Left lung (tissue), 10 donors: ENCODE results near the gene SEPTIN11. TPM values are rescaled to one million over a fixed set of nuclear protein-coding genes. Genes with fewer than 3 reads are reported as not detected.
A peak's percentile ranks its signal among the peaks of the same experiment; 100 is the strongest.

ENCODE experiments used
- ATAC-seq: fragments of 200-7000 bp; cut with Tn5 transposase; one replicate; pipeline ENCODE4 v1.9.1; 2020; ENCODE audit warnings: moderate library complexity
- DNase-seq, 4 donors: peaks; one replicate each; pipeline ENCODE4 v3.0.0-alpha.2; 2013 to 2020
- H3K27ac ChIP-seq, 2 donors: fragments of 200-600 bp; sonication (generic) in 1 of 2; one replicate each; pipeline versions ENCODE4 v1.5.0 to v1.8.0; 2020 to 2021
- H3K27me3 ChIP-seq, 2 donors: fragments of 200-600 bp; sonication (generic) in 1 of 2; one replicate each; pipeline versions ENCODE4 v1.5.0 to v1.8.0; 2020 to 2021
- H3K36me3 ChIP-seq, 2 donors: fragments of 200-600 bp; sonication (generic) in 1 of 2; one replicate each; pipeline versions ENCODE4 v1.5.0 to v1.8.0; 2020 to 2021
- H3K4me1 ChIP-seq, 2 donors: fragments of 200-600 bp; one replicate each; pipeline ENCODE4 v1.8.0; 2021
- H3K4me3 ChIP-seq, 2 donors: fragments of 200-600 bp; sonication (generic) in 1 of 2; one replicate each; pipeline versions ENCODE4 v1.5.0 to v1.8.0; 2020 to 2021; ENCODE audit warnings: mild to moderate bottlenecking in 1 of 2
- H3K9me3 ChIP-seq, 2 donors: fragments of 200-600 bp; sonication (generic) in 1 of 2; one replicate each; pipeline versions ENCODE4 v1.5.0 to v1.8.0; 2020 to 2021
- intact Hi-C, 2 donors: fragments of 100-400 bp; cut with DNase I; formaldehyde crosslinking; loops; one replicate each; pipeline versions ENCODE4 v1.11.2 to v1.14.2; 2022
- polyA plus RNA-seq, 6 donors: library from polyadenylated mRNA; unstranded; fragments of 120-200 nt; gene quantifications; one replicate each; pipeline ENCODE4 v1.2.1, GENCODE V29; 2013; ENCODE audit not compliant: insufficient read length in 6 of 6
- total RNA-seq, 2 donors: library from RNA; stranded (reverse); fragmentation: NEBNext Ultra II Directional; extraction: Animal tissue kit (Norgen Biotek cat#: 25700); gene quantifications; one replicate each; pipeline ENCODE4 v1.2.1, GENCODE V29; 2021
- TF ChIP-seq, protein P1 (sequence below), 2 donors: fragments of 200-600 bp; sonication (generic) in 1 of 2; IDR thresholded peaks; one replicate each; pipeline versions ENCODE4 v1.5.0 to v1.8.0; 2021; ENCODE audit warnings: antibody characterized with exemption in 2 of 2
- donor health status: DM: no; HTN: yes; CAD: no.
- donor health status: DM: no; HTN: no; CAD: no.

SEPTIN11 gene
- total and polyA plus RNA-seq, 8 donors: 134 to 169 (median 159) TPM

DNA sequence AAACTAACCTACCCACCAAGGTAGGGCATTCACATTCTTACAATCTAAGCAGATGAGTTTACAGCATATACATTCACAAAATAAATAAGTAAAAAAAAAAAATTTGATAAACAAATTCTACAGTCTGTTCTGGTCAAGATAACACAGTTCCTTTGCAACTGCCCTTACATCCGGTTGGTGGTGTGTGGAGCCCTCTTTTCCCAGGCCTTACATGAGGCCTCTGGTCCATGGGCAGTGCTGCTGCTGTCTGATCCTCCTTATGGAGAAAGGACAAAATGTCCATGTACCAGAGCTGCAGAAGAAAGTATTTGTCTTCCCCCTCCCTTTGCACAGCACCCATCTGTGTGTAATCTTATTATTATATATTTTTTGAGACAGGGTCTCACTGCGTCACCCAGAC, 2.2 kb upstream of the SEPTIN11 start:
- H3K4me3 ChIP-seq: peak overlapping the region in 1 of 2 donors; percentile 87
- H3K9me3 ChIP-seq: no peaks in the 10 kb centered on the region
- peaks cover 9 to 28% of the 10 kb centered on the region in 2 donors for H3K4me1 ChIP-seq
- no peaks in the 10 kb centered on the region for H3K36me3 ChIP-seq
- DNase-seq (no peak), ATAC-seq (no peak)
- H3K27me3 ChIP-seq: peaks cover 0 to 21% of the 10 kb centered on the region in 2 donors
- no peak overlapping the region for H3K27ac ChIP-seq
- TF ChIP-seq, protein P1, sequence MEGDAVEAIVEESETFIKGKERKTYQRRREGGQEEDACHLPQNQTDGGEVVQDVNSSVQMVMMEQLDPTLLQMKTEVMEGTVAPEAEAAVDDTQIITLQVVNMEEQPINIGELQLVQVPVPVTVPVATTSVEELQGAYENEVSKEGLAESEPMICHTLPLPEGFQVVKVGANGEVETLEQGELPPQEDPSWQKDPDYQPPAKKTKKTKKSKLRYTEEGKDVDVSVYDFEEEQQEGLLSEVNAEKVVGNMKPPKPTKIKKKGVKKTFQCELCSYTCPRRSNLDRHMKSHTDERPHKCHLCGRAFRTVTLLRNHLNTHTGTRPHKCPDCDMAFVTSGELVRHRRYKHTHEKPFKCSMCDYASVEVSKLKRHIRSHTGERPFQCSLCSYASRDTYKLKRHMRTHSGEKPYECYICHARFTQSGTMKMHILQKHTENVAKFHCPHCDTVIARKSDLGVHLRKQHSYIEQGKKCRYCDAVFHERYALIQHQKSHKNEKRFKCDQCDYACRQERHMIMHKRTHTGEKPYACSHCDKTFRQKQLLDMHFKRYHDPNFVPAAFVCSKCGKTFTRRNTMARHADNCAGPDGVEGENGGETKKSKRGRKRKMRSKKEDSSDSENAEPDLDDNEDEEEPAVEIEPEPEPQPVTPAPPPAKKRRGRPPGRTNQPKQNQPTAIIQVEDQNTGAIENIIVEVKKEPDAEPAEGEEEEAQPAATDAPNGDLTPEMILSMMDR (IDR thresholded peaks at IDR 0.05): no peak
- intact Hi-C loops: no loop called here

DNA sequence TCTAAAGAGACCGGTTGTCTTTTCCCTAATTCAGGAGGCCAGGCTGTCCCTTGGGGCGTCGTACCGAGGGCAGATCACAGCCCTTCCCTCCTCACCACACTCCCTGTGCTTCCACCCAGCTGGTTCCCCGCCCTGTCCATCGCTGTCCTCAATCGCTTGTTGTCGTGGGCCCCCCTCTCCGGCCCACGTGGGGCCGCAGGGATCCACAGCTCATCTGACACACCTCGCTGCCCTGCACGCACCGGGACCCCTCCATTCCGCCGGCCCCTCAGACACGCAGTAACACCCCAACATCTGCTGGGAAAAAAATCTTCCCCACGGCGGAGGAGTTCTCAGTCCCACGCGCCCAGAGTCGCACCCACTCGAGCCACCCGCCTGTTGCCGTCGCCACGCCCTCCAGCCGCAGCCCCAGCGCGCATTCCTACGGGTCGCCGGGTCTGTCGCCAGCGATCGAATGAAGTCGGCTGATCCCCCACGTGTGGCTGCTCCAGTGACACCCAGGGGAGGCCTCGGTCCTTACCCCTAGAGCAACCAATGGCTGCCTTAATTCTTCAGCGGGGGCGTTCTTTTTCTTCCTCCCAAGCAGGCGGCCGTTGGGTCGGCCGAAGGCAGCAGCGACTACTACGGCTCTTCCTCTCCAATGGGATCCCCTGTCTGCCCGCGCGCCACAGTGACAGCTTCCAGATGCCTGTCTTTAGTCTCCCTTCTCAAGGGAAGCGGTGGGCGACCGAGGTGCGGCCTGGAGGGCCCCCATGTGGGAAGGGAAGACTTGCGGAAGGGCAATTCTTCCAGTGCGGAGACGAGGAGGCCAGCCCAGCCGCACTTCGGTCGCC, 893 bp upstream of the SEPTIN11 start:
- TF ChIP-seq, protein P1 (IDR thresholded peaks at IDR 0.05): no peak
- ATAC-seq: peak; percentile 65
- intact Hi-C loops: no loop called here

DNA sequence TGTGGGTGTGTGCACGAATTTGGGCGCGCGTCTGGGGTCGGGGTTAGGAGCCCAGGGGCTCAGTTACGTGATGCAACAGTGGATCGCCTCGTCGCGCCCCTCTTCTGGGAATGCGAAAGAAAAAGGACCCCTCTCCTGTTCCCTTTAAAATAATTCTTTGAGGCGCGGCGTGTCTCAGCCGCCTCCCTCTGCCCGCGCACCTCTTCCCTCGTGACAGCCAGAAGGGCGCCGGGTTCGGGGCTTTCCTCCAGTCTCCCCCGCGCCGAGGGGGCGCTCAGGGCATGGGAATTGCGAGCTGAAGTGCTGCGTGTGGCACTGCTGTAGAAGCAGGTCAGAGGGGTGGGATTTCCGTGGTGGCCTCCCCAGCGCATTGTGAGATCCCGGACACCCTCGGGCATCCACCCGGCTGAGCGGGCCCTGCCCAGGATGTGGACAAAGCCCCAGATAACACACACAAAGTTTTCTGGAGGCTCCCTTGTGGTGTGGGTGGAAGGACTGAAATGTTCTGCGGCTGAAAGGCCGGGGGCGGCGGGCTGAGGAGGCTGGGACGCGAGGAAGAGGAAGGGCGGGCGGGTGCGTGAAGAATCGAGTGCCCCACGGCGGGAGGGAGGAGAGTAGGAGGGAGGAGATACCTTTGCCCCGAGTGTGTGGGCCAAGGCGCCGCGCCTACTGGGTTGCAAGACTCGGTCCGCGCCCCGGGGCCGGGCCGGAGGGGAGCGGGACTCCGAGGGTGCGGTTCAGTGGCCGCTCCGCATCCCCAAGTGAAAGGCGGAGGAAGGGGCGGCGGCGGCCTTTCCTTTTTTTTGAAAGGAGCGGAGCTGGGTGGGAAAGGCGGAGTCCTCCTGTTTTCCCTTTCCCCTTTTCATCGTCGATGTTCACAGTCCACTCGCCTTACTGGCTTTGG, 752 bp downstream of the SEPTIN11 start:
- intact Hi-C loops: no loop called here
- Histone ChIP-seq H3K27me3 (peaks cover 0 to 21% of the 10 kb centered on the region in 2 donors), H3K4me3 (peak overlapping the region; percentile 87 to 88), H3K27ac (peak overlapping the region; percentile 87 to 93), H3K9me3 (no peaks in the 10 kb centered on the region), H3K4me1 (peaks cover 10 to 36% of the 10 kb centered on the region in 2 donors), H3K36me3 (no peaks in the 10 kb centered on the region)
- DNase-seq (peak in 3 of 4 donors; percentile 54 to 89 (median 62)), ATAC-seq (peak; percentile 35)
- TF ChIP-seq, protein P1 (IDR thresholded peaks at IDR 0.05): no peak

More for the DNA sequence above, 893 bp upstream of the SEPTIN11 start:
- Histone ChIP-seq H3K4me1 (peaks cover 10 to 28% of the 10 kb centered on the region in 2 donors), H3K27ac (peak overlapping the region; percentile 87 to 93), H3K4me3 (peak overlapping the region; percentile 87 to 88), H3K9me3 (no peaks in the 10 kb centered on the region), H3K27me3 (peaks cover 0 to 21% of the 10 kb centered on the region in 2 donors), H3K36me3 (no peaks in the 10 kb centered on the region)
- DNase-seq: peak; percentile 83 to 90 (median 86)

DNA sequence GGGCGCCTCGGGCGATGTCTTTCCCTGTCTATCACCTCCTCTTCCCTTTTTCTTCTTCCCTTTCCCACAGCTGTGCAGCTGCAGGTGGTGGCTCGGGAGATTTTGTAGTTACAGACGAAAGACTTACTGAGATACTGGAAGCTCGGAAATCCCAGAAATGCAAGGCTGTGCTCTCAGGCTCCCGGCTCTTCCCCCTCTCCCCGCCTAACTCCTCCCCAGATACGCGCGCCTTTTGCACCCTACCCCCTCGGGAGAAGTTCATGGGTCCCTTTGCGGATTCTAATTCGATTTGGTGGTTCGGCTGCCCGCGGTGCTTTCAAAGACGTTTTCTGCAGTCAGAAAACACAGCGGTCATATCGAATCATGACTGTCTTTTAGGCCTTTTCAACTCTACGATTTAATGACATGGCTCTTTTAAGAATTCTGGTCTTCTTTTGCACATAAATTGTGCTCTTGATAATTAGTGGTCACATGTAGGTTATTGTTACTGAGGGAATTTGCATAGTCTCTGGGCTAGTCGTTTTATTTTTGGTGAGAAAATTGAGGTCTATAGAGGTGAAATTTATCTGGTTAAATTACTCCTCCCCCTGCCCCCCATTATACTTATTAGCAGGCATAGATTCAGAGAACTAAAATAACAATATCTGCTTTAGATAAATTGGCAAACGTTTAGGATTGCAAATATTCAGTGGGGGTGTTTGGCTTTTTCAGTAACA, 1.6 kb downstream of the SEPTIN11 start:
- ATAC-seq (no peak), DNase-seq (peak in 2 of 4 donors; percentile 24 to 63)
- no peaks in the 10 kb centered on the region for H3K36me3 ChIP-seq
- H3K9me3 ChIP-seq: no peaks in the 10 kb centered on the region
- TF ChIP-seq, protein P1 (IDR thresholded peaks at IDR 0.05): no peak
- intact Hi-C loops: no loop called here
- peaks cover 0 to 21% of the 10 kb centered on the region in 2 donors for H3K27me3 ChIP-seq
- peak overlapping the region; percentile 87 to 88 for H3K4me3 ChIP-seq
- H3K27ac ChIP-seq: peak overlapping the region; percentile 87 to 93
- H3K4me1 ChIP-seq: peaks cover 10 to 39% of the 10 kb centered on the region in 2 donors
